Effector memory CD4-positive, alpha-beta T cell (primary cell): Measurements from ENCODE around the gene VSIG10L2.

ENCODE experiments used
- DNase-seq, 3 donors: peaks; one replicate each; pipeline ENCODE4 v3.0.0-alpha.2; 2020
- H3K27ac ChIP-seq: 2 replicates; pipeline ENCODE4 v1.7.0; 2013; ENCODE audit warnings: mild to moderate bottlenecking, low read length, moderate library complexity; ENCODE audit not compliant: insufficient read depth, poor library complexity, severe bottlenecking
- H3K27me3 ChIP-seq: replicated peaks from 2 replicates; pipeline ENCODE4 v1.7.0; 2013; ENCODE audit warnings: mild to moderate bottlenecking, low read length; ENCODE audit not compliant: insufficient read depth, control insufficient read depth, poor library complexity, severe bottlenecking
- H3K36me3 ChIP-seq: 2 replicates; pipeline ENCODE4 v1.7.0; 2013; ENCODE audit warnings: mild to moderate bottlenecking, low read length, moderate library complexity; ENCODE audit not compliant: control insufficient read depth, insufficient read depth
- H3K4me1 ChIP-seq: 2 replicates; pipeline ENCODE4 v1.7.0; 2013; ENCODE audit warnings: low read length, mild to moderate bottlenecking; ENCODE audit not compliant: control insufficient read depth, insufficient read depth, poor library complexity, severe bottlenecking
- H3K4me3 ChIP-seq: 2 replicates; pipeline ENCODE4 v1.7.0; 2013; ENCODE audit warnings: low read length, low read depth, mild to moderate bottlenecking; ENCODE audit not compliant: insufficient read depth, poor library complexity, severe bottlenecking
- H3K9me3 ChIP-seq: 2 replicates; pipeline ENCODE4 v1.7.0; 2013; ENCODE audit warnings: mild to moderate bottlenecking, low read length, moderate library complexity; ENCODE audit not compliant: control insufficient read depth

VSIG10L2 gene

DNA sequence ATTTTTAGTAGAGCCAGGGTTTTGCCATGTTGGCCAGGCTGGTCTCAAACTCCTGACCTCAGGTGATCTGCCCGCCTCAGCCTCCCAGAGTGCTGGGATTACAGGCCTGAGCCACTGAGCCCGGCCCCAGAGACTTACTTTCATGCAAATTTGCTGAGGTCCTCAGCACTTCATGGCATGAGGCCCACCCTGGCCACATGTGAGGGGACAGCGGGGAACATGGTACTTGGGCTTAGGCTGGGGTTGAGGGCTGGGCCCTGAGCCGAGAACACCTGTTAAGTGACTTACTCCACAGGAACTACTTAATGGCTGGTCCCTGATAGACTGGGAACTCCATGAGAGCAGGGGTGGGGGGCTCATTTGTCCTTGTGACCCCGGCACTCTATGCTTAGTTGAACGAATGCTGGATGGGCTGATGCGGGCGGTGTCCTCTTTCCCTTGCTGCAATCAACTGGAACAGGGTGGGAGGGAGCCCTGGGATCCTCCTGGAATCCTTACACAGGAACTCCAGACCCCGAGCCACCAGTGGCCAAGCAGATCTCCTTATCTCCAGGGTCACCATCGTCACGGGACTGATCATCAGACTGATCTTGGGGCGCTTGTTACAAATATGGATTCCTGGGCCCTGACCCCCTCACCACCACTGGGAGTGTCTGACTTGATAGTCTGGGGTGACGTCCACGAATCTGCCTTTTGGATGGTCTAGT, 1.0 kb downstream of the VSIG10L2 start:
- H3K27me3 ChIP-seq = no peaks in the 10 kb centered on the region
- H3K4me1 ChIP-seq = no peaks in the 10 kb centered on the region
- no peak overlapping the region for H3K4me3 ChIP-seq
- H3K9me3 ChIP-seq = no peaks in the 10 kb centered on the region
- H3K36me3 ChIP-seq = no peaks in the 10 kb centered on the region
- DNase-seq = no peak
- no peak overlapping the region for H3K27ac ChIP-seq

DNA sequence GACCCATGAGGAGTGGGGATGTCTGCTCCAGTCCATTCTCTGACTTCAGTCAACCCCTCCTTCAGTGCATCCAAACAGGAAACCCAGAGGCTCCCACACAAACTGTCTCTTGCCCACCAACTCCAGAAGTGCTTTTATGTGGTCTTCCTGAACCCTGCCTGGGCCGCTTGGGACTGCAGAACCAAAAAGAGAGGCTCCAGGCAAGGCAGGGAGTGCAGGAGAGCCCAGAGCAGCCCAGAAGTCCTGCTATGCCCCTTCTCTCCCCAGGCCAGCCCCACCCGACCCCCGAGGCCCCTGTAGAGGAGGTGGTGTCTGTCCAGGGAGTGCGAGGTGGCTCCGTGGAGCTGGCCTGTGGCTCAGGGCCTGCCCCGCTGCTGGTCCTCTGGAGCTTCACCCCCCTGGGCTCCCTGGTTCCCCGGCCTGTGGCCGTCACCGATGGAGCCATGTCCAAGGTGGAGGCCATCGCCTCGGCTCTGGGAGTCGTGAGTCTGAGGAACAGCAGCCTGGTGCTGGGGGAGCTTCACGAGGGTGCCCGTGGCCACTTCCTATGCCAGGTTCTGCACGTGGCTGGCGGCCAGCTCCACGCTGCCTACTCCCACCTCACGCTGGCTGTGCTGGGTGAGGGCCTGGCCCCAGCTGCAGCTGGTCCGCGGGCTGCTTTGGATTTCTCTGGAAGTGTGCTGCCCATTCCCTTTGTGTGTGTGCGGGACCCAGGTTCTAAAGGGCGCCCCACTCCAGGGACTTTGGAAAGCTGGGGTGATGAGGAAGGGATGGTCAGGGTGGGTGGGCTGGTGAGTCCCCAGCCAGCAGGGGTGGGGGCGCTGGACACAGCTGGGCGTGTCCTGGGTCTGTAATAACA, 1.8 kb downstream of the VSIG10L2 start:
- no peak for DNase-seq
- no peaks in the 10 kb centered on the region for H3K4me1 ChIP-seq
- H3K27me3 ChIP-seq = no peaks in the 10 kb centered on the region
- H3K9me3 ChIP-seq = no peaks in the 10 kb centered on the region
- no peaks in the 10 kb centered on the region for H3K36me3 ChIP-seq
- no peak overlapping the region for H3K27ac ChIP-seq
- H3K4me3 ChIP-seq = no peak overlapping the region

DNA sequence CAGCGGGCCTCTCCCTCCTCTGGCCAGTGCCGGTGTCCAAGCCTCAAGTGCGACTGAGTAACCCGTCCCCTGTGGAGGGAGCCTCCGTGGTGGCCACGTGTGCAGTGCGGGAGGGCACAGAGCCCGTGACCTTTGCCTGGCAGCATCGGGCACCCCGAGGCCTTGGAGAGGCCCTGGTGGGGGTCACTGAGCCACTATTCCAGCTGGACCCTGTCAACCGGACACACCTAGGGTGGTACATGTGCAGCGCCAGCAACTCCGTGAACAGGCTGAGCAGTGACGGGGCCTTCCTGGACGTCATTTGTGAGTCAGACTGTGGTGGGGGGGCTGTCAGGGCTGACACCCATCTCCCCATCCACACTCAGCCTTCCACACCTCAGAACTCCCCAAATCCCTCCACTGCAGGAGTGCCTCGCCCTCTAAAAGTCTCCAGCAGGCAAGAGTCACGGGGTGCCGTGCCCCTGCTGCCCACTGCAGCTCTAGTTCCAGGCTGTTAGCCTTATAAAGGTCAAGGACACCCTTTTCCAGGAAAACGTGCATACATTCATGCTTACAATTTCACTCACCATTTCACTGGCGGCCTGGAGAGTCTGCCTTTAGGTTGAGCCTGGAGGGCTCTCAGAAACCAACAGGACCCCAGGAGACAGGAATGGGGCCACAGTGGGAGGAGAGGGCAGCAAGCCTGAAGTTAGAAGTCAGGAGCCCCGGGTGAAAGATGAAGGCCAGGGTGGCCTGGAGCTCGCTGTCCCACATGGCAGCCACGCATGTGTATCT, 2.6 kb downstream of the VSIG10L2 start:
- Histone ChIP-seq H3K36me3 (no peaks in the 10 kb centered on the region), H3K27me3 (no peaks in the 10 kb centered on the region), H3K4me3 (no peak overlapping the region), H3K9me3 (no peaks in the 10 kb centered on the region), H3K27ac (no peak overlapping the region), H3K4me1 (no peaks in the 10 kb centered on the region)
- no peak for DNase-seq

- Histone ChIP-seq H3K27ac (no peak overlapping the region), H3K4me3 (no peak overlapping the region), H3K36me3 (no peaks in the 10 kb centered on the region), H3K27me3 (no peaks in the 10 kb centered on the region), H3K9me3 (no peaks in the 10 kb centered on the region), H3K4me1 (no peaks in the 10 kb centered on the region)
- no peak for DNase-seq
Observed at GRCh38 chr11:125949271-125950177, 3.7 kb downstream of the VSIG10L2 start.

GRCh38 chr11:125950178-125950490, 4.3 kb downstream of the VSIG10L2 start:
- Histone ChIP-seq H3K27ac (no peak overlapping the region), H3K27me3 (no peaks in the 10 kb centered on the region), H3K4me1 (no peaks in the 10 kb centered on the region), H3K4me3 (no peak overlapping the region), H3K9me3 (no peaks in the 10 kb centered on the region), H3K36me3 (no peaks in the 10 kb centered on the region)
- DNase-seq = no peak

- Histone ChIP-seq H3K4me1 (no peaks in the 10 kb centered on the region), H3K4me3 (no peak overlapping the region), H3K9me3 (no peaks in the 10 kb centered on the region), H3K36me3 (no peaks in the 10 kb centered on the region), H3K27ac (no peak overlapping the region), H3K27me3 (no peaks in the 10 kb centered on the region)
- DNase-seq = no peak
Observed at GRCh38 chr11:125950696-125951651, 5.1 kb downstream of the VSIG10L2 start.

- H3K27me3 ChIP-seq = no peaks in the 10 kb centered on the region
- DNase-seq = no peak
- no peak overlapping the region for H3K4me3 ChIP-seq
- H3K36me3 ChIP-seq = no peaks in the 10 kb centered on the region
- no peaks in the 10 kb centered on the region for H3K9me3 ChIP-seq
- no peak overlapping the region for H3K27ac ChIP-seq
- no peaks in the 10 kb centered on the region for H3K4me1 ChIP-seq
Observed at GRCh38 chr11:125951731-125952130, 5.9 kb downstream of the VSIG10L2 start.

DNA sequence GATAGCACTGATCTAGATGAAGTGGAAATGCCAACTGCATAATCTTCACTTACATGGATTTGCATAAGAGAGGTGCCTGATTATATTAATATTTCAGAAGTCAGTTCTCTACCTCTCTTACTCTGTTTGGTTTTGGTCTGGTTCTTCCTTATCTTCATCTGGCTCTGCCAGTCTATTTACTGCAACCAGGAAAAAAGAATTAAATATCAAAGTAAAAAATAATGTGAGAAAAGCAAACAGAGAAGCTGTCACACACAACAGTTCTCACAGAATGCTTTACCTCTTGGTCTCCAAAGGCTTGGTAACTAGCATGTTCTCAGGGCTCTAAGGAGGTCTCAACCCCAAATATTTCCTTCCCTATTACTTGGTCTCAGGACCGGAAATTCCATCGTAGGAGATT, 6.7 kb downstream of the VSIG10L2 start:
- H3K36me3 ChIP-seq = no peaks in the 10 kb centered on the region
- no peaks in the 10 kb centered on the region for H3K27me3 ChIP-seq
- H3K9me3 ChIP-seq = no peaks in the 10 kb centered on the region
- no peak overlapping the region for H3K27ac ChIP-seq
- no peak overlapping the region for H3K4me3 ChIP-seq
- no peaks in the 10 kb centered on the region for H3K4me1 ChIP-seq
- no peak for DNase-seq

DNA sequence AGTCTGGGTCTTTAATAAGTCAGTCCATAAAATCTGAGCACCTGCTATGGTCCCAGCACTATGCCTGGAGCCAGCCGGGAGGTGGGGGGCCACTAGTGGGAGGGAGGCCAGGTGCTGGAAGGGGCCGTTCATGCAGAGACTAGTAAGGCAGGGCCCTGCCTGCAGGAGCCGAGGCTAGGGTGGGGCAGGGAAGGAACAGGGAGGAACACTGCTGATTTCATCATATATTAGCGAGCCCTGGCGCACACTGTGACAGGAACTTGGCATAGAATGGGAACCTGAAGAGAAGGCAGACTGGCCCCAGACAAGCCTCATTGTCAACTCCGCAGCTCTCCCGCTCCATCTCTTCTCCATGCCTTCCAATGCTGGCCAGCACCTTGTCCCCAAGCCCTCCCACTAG, 7.1 kb downstream of the VSIG10L2 start:
- no peaks in the 10 kb centered on the region for H3K36me3 ChIP-seq
- no peaks in the 10 kb centered on the region for H3K27me3 ChIP-seq
- no peak for DNase-seq
- H3K9me3 ChIP-seq = no peaks in the 10 kb centered on the region
- H3K27ac ChIP-seq = no peak overlapping the region
- H3K4me1 ChIP-seq = no peaks in the 10 kb centered on the region
- H3K4me3 ChIP-seq = no peak overlapping the region
